HT1080 (cell line): Measurements from ENCODE around the gene PKP3. TPM values are rescaled to one million over a fixed set of nuclear protein-coding genes. Genes with fewer than 3 reads are reported as not detected.
A peak's percentile ranks its signal among the peaks of the same experiment; 100 is the strongest.
"Not testable (repeated sequence)": the region's sequence is repeated elsewhere in the genome, so short reads cannot be mapped to it uniquely, and the experiment has no call there.

Source experiments
- DNase-seq: peaks from one replicate; pipeline ENCODE4 v3.0.0-alpha.2; 2015; ENCODE audit warnings: low read depth
- total RNA-seq: library from RNA; depleted of rRNA; stranded (reverse); fragments of >200 nt; shearing (Covaris generic); gene quantifications from 2 replicates; pipeline ENCODE4 v1.2.3, GENCODE V29; 2014

Gene PKP3
- total RNA-seq, 1 experiment from 2014 or later = 12.0 TPM

DNA sequence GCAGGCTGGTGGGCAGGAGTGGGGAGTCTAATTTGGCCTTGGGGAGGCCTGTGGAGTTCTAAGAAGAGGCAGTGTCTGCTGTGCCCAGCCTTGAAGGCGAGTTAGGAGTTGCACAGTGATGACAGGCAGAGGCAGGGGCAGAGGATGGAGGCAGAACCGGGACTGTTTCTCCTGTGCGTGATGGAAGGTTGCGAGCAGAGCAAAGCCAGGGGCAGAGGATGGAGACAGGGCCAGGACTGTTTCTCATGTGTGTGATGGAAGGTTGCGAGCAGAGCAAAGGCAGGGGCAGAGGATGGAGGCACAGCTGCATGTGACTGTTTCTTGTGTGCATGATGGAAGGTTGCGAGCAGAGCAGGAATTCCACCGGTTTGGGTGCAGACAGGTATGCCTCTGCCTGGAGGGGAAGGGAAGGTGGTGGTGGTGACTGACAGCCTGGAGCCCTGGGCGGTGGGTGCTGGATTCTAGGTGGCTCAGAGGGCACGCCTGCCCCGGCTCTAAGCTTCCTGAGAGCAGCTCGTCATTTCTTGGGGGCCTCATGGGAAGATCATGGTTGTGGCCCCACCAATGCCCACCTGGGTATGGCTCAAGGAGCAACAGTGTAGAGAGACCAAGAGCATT, 16.0 kb upstream of the PKP3 start:
- no peak for DNase-seq

DNA sequence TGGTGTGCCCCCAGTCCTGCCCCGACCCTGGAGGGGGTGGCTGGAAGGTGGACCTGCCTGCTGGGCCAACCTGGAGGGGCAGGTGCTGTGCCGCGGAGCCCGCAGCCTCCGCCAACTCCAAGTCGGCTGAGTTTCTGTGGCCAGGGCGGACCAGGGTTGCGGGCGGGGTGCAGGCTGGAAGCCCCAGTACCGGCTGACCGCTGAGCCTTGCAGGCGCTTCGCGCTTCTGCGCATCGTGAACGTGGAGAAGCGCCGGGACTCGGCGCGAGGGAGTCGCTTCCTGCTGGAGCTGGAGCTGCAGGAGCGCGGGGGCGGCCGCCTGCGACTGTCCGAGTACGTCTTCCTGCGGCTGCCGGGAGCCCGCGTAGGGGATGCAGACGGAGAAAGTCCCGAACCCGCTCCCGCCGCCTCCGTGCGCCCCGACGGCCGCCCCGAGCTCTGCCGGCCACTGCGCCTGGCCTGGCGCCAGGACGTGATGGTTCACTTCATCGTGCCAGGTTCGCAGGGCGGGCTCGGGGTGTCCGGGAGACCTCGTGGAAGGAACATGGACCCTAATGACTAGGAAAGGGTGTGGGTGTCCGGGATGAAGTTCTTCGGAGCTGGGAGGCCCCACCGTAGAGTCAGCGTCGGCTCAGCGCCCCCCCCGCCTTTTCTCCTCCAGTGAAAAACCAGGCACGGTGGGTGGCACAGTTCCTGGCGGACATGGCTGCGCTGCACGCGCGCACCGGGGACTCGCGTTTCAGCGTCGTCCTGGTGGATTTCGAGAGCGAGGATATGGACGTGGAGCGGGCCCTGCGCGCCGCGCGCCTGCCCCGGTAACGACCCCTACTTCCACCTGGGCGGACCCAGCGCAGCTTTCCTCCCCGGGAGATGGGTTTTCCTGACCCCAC, 14.6 kb upstream of the PKP3 start:
- DNase-seq = no peak

GRCh38 chr11:380095-380480, 13.9 kb upstream of the PKP3 start:
- no peak for DNase-seq

DNA sequence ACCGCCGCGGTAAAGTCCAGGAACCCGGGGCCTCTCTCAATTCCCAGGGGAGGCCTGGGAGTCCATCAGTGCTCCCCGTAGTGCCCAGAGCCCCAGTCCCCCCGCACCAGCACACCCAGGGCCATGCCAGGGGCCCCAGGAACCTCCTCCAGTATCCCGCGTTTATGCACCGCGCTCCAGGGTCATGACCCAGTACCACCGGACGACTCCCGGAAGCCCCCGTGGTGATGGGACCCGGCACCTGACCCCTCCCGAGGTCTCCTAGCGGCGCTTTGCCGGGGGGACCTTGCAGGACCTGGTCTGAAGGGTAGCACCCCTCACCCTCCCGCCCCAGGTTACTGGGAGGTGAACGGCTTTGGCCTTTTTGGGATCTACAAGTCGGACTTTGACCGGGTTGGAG, 13.5 kb upstream of the PKP3 start:
- DNase-seq = no peak

DNA sequence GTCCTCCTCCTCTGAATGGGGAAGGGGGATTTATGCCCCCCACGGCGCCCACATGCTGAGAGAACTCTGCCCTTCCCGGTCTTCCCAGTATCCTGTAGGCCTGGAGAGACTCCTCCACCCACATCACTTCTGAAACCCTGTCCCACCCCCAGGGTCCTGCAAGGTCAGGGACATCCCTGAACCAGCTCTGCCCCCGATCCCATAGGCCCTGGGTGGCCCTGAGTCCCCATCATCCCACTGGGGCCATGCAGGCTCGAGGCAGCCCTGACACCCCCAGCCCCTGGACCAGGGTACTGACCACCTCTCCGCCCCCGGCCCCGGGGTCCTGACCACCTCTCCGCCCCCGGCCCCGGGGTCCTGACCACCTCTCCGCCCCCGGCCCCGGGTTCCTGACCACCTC, 13.0 kb upstream of the PKP3 start:
- DNase-seq = no peak

GRCh38 chr11:381501-382072, 12.4 kb upstream of the PKP3 start:
- DNase-seq = no peak

- no peak for DNase-seq
Measured at GRCh38 chr11:382081-382629, 11.9 kb upstream of the PKP3 start.

DNA sequence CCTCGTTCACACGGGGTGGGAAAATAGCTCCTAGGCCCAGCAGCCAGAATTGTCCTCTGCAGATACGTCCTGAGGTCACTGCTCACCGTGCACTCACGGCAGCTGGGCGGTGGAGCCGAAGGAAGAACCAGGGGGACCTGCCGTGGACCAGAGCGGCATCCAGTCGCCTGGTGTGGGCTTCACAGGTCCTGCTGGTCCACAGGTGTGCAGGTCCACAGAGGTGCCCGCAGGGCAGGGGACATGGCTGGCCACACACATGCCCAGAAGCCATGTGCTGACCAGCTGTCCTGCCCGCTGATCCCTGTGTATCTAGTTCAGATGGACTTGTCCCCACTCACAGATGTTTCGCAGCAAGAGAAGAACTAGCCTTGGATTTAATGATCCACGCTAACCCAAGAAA, 10.6 kb upstream of the PKP3 start:
- no peak for DNase-seq

DNA sequence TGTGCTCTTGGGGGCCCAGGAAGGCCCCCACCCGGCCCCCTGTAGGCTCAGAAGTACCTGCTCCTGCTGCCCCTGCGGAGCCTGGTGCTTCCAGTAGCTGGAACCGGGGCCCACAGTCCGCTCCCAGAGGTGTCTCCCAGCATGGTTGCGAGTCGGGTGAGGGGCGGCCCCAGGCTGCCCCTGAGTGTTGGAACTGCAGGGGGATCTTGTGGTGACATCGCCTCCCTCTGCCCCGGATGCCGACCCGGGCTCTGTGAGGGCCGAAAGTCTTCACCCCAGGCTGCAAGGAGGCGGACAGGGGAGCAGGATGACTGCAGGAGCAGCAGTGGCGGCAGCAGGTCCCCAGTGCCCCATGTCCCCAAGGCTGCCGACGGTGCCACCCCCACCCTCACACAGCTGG, 9.5 kb upstream of the PKP3 start:
- no peak for DNase-seq

- no peak for DNase-seq
Measured at GRCh38 chr11:385594-386351, 8.2 kb upstream of the PKP3 start.

DNA sequence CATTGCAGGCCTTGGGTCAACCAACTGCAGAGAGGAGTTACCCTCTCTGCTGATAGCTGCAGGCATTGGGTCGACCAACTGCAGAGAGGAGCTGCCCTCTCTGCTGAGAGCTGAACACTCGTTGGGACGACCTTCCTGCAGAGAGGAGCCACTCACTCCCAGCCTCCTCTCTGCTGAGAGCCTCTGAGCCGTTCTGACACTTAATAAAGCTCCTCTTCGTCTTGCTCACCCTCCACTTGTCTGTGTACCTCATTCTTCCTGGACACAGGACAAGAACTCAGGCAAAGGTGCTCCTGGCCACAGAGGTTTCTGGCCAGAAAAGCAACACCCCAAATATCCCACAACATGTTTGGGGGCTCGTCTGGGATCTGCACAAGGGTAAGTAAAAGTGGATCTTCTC, 7.5 kb upstream of the PKP3 start:
- no peak for DNase-seq

GRCh38 chr11:387193-387793, 6.7 kb upstream of the PKP3 start:
- DNase-seq = no peak

DNA sequence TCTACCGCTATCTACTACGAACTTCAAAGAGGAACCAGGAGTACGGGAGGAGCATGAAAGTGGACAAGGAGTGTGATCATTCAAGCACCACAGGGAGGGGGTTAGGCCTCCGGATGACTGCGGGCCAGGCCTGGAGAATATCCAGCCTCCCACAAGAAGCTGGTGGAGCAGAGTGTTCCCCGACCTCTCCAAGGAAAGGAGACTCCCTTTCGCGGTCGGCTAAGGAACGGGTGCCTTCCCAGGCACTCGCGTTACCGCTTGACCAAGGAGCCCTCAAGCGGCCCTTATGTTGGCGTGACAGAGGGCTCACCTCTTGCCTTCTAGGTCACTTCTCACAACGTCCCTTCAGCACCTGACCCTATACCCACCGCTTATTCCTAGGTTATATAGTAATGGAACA, 4.6 kb upstream of the PKP3 start:
- not testable (repeated sequence) for DNase-seq

DNA sequence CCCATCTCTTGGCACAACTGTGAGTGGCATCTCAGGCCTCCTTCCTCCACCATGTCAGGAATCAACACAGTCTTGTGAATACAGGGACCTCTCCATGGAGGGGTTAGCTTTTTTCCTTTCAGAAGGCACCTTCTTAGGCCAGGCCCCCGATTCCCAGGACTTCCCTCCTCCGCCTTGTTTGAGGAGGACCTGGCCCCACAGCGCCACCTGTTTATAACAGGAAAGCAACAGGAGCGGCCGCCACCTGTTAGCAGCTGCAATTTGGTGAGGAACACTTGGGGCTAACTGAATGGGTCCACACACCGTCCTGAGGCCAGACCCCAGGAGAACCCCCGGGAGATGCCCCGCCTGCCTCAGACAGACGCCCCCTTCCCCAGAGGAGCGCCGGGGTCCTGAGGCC, 3.8 kb upstream of the PKP3 start:
- DNase-seq = no peak

DNA sequence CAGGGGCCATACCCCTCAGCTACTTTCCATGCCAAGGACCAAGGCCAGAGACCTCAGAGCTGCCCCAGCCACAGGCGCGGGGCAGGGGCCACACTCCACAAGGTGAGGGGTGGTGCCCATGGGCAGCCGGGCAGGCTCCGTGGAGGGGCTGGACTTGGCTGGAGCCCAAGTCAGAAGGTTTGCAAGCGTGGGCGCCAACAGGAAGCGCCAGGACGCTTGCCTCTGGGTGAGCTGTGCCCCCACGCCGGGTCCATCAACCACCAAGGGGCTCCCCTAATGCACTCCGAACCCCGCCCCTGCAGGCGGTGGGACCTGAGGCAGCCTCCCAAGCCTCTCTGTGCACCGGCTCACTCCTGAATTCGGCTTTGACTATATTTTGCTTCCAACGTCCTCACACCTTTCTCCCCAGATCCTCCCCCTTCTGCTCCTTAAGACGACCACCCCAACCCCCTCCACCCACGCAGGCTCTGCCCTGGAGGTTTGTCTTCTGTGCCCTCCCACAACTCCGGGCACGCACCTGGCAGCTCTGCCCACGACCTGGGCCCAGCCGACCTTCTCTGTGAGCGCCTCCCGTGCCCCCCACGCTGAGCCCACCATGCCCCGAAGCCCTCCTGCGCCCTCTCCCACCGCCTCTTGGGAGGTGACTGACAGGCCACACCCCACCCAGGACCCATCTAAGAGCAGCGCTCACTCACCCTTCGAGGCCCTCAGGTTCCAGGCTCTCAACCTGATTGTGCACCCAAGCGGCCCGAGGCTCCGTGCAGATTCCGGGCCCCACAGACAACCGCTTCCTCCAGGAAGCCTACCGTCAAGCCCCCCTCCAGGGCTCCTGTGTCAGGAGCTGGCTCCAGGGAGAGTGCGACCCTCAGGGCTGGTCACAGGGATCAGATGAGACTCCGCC, 2.6 kb upstream of the PKP3 start:
- DNase-seq = no peak

DNA sequence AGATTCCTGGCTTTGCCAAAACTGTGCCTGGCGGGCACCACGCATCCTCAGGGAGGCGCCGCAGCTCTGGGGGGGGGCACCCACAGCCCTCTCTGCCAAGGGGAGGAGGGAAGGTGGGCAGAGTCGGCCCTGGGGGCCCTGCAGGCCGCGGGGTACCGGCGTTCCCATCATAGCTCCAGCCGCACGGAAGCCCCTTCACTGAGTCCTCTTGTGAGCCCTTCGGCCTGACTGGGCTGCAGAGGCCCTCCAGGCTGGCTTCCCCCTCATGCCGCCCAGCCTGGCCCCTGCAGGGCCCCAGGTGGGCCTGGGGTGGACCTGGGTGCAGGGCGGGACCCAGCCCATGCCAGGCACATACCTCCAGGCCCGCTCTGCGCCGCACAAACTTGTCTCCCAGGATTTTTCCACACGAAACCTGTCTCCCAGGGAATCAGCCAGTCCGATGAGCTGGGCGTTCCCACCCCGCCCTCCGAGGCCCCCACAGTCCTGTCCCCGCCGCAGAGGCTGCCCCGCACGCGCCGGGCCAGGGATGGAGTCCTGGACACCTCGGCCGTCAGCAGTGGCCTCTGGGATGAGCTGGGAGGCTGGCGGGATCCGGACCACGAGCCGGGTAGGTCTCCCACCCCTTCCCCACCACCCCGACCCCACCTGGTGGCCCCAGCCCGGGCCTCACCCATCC, 1.8 kb upstream of the PKP3 start:
- DNase-seq = no peak

- peak; percentile 78 for DNase-seq
Measured at GRCh38 chr11:393219-394033, 583 bp upstream of the PKP3 start.

DNA sequence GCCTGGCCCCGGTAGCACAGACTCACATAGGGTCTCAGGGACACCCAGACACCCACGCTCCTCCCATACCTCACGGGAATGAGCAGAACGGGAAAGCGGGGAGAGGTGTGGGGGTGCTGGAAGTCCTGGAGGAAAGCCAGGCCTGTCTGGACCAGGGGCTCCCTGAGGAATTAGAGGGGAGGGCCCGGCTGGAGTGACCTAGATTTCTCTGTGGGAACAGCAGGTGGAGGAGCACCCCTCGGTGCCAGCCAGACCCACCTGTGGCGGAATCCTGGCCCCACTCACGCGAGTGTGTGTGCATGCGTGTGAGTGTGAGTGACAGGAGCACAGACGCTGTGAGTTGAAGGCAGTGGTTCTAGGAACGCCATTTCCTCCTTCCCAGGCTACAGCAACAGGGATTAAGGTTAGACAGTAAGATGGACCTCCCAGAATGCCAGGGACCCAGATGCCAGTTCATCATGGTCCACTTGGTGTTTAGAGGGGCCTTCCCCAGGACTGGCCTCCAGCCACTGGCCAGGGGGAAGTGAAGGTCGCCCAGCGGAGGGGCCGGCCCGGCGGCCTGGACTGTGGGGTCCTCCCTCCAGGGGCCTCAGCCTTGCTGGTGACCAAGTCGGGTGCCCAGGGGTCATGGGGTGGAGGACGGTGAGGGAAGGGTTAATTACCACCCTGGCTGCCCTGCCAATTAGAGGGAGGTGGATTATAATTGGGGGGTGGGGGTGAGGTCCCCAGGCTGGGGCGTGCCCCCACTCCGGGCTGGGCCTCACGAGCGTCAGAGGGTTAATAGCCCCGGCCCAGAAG, 1.0 kb downstream of the PKP3 start:
- no peak for DNase-seq
